ENCODE data around the gene ARHGEF33. TPM values are rescaled to one million over a fixed set of nuclear protein-coding genes. Genes with fewer than 3 reads are reported as not detected.

ARHGEF33 gene
- total RNA-seq, 2 donors from 2014 or later = 0.96 to 2.2 TPM

GRCh38 chr2:38905251-38905650 is 15.6 kb downstream of the ARHGEF33 start:
- Histone ChIP-seq H3K27me3 (replicated peaks; ENCODE audit: insufficient read depth) (no peaks in the 10 kb centered on the region), H3K27ac (no peak overlapping the region), H3K4me1 (replicated peaks) (no peaks in the 10 kb centered on the region), H3K36me3 (no peaks in the 10 kb centered on the region), H3K4me3 (no peak overlapping the region), H3K9me3 (no peaks in the 10 kb centered on the region)
- WGBS = 94% methylated on average over 2 of the region's 2 CpGs
- TF ChIP-seq CTCF (IDR thresholded peaks at IDR 0.05) (no peak), POLR2A (IDR thresholded peaks at IDR 0.05) (no peak), POLR2AphosphoS5 (IDR thresholded peaks at IDR 0.05) (no peak)
- DNase-seq (ENCODE audit: low spot score) = no peak
- intact Hi-C loops (cut with DNase I) = no loop called here

GRCh38 chr2:38907242-38907641 is 17.6 kb downstream of the ARHGEF33 start:
- no peak overlapping the region for H3K27ac ChIP-seq
- 22% methylated on average over 1 of the region's 1 CpG for WGBS
- no peak for DNase-seq (ENCODE audit: low spot score)
- H3K4me3 ChIP-seq = no peak overlapping the region
- no peaks in the 10 kb centered on the region for H3K9me3 ChIP-seq
- TF ChIP-seq POLR2A (IDR thresholded peaks at IDR 0.05) = no peak
- TF ChIP-seq CTCF (IDR thresholded peaks at IDR 0.05) = no peak
- no peak for TF ChIP-seq POLR2AphosphoS5 (IDR thresholded peaks at IDR 0.05)
- no peaks in the 10 kb centered on the region for H3K36me3 ChIP-seq
- no peaks in the 10 kb centered on the region for H3K4me1 ChIP-seq (replicated peaks)
- intact Hi-C loops (cut with DNase I) = no loop called here
- no peaks in the 10 kb centered on the region for H3K27me3 ChIP-seq (replicated peaks; ENCODE audit: insufficient read depth)

- Histone ChIP-seq H3K36me3 (no peaks in the 10 kb centered on the region), H3K27me3 (replicated peaks; ENCODE audit: insufficient read depth) (no peaks in the 10 kb centered on the region), H3K27ac (no peak overlapping the region), H3K4me3 (no peak overlapping the region), H3K9me3 (no peaks in the 10 kb centered on the region), H3K4me1 (replicated peaks) (no peaks in the 10 kb centered on the region)
- TF ChIP-seq POLR2AphosphoS5 (IDR thresholded peaks at IDR 0.05) = no peak
- TF ChIP-seq CTCF (IDR thresholded peaks at IDR 0.05) = no peak
- no peak for TF ChIP-seq POLR2A (IDR thresholded peaks at IDR 0.05)
- DNase-seq (ENCODE audit: low spot score) = no peak
- WGBS = 81% methylated on average over 2 of the region's 2 CpGs
- intact Hi-C loops (cut with DNase I) = no loop called here
Measured at GRCh38 chr2:38907743-38908562, 18.3 kb downstream of the ARHGEF33 start.

- intact Hi-C loops (cut with DNase I) = no loop called here
- Histone ChIP-seq H3K4me3 (no peak overlapping the region), H3K36me3 (no peaks in the 10 kb centered on the region), H3K4me1 (replicated peaks) (no peaks in the 10 kb centered on the region), H3K27me3 (replicated peaks; ENCODE audit: insufficient read depth) (no peaks in the 10 kb centered on the region), H3K27ac (no peak overlapping the region), H3K9me3 (no peaks in the 10 kb centered on the region)
- no peak for DNase-seq (ENCODE audit: low spot score)
- 100% methylated on average over 1 of the region's 1 CpG for WGBS
- TF ChIP-seq POLR2A (IDR thresholded peaks at IDR 0.05) (no peak), POLR2AphosphoS5 (IDR thresholded peaks at IDR 0.05) (no peak), CTCF (IDR thresholded peaks at IDR 0.05) (no peak)
Measured at GRCh38 chr2:38909872-38910271, 20.2 kb downstream of the ARHGEF33 start.

GRCh38 chr2:38911191-38911590 is 21.5 kb downstream of the ARHGEF33 start:
- Histone ChIP-seq H3K27me3 (replicated peaks; ENCODE audit: insufficient read depth) (no peaks in the 10 kb centered on the region), H3K4me1 (replicated peaks) (no peaks in the 10 kb centered on the region), H3K27ac (no peak overlapping the region), H3K9me3 (no peaks in the 10 kb centered on the region), H3K36me3 (no peaks in the 10 kb centered on the region), H3K4me3 (no peak overlapping the region)
- TF ChIP-seq POLR2A (IDR thresholded peaks at IDR 0.05) (no peak), CTCF (IDR thresholded peaks at IDR 0.05) (no peak), POLR2AphosphoS5 (IDR thresholded peaks at IDR 0.05) (no peak)
- whole genome bisulfite sequencing = 71% methylated on average over 1 of the region's 1 CpG
- DNase-seq (ENCODE audit: low spot score) = no peak
- intact Hi-C loops (cut with DNase I) = no loop called here

Data from prostate gland (tissue), 2 donors.